IMR-90 (cell line): ENCODE measurements around the gene ERLIN1. TPM values are rescaled to one million over a fixed set of nuclear protein-coding genes. Genes with fewer than 3 reads are reported as not detected.

Source experiments
- ATAC-seq: fragments of 200-7000 bp; cut with Tn5 transposase; 2 replicates; pipeline ENCODE4 v1.9.1; 2020; ENCODE audit warnings: low read depth, mild to moderate bottlenecking, moderate library complexity
- BruUV-seq: library from RNA; stranded (reverse); fragments of 400-500 nt; replicated peaks from 2 replicates; lab custom pipeline; 2021; lab: Mats Ljungman, UMichigan
- CTCF ChIA-PET: fragments of 300-600 bp; formaldehyde crosslinking; extraction: SDS; loops from one replicate; lab custom pipeline; 2021; ENCODE audit warnings: antibody characterized with exemption; lab: Yijun Ruan, JAX
- POLR2A ChIA-PET: fragments of 300-600 bp; sonication (Branson Sonifier 250); formaldehyde crosslinking; loops from one replicate; lab custom pipeline; 2022; ENCODE audit warnings: antibody characterized with exemption; ENCODE audit not compliant: unreplicated experiment; lab: Charles Lee
- DNase-seq: peaks from one replicate; pipeline ENCODE4 v3.0.0; 2013
- H2AFZ ChIP-seq: replicated peaks from 2 replicates; pipeline ENCODE3; 2013; ENCODE audit warnings: low read length, mild to moderate bottlenecking; ENCODE audit not compliant: poor library complexity
- H2AK5ac ChIP-seq: 2 replicates; pipeline ENCODE4 v1.6.1; 2013; ENCODE audit warnings: low read depth, low read length, inconsistent platforms
- H2AK9ac ChIP-seq: replicated peaks from 2 replicates; pipeline ENCODE3; 2013; ENCODE audit warnings: mild to moderate bottlenecking, low read depth, low read length, moderate library complexity; ENCODE audit not compliant: poor library complexity
- H2BK120ac ChIP-seq: 2 replicates; pipeline ENCODE4 v1.6.1; 2013; ENCODE audit warnings: low read depth, low read length, inconsistent platforms
- H2BK15ac ChIP-seq: 3 replicates; pipeline ENCODE4 v1.6.1; 2013; ENCODE audit warnings: low read depth, low read length, inconsistent platforms
- H2BK20ac ChIP-seq: 2 replicates; pipeline ENCODE4 v1.6.1; 2013; ENCODE audit warnings: low read depth, mild to moderate bottlenecking, inconsistent platforms, low read length, moderate library complexity
- H2BK5ac ChIP-seq: 2 replicates; pipeline ENCODE4 v1.6.1; 2013; ENCODE audit warnings: mild to moderate bottlenecking, low read depth, low read length, inconsistent platforms; ENCODE audit not compliant: poor library complexity, severe bottlenecking
- H3K14ac ChIP-seq: replicated peaks from 2 replicates; pipeline ENCODE4 v1.6.1; 2013; ENCODE audit warnings: low read depth, low read length, inconsistent platforms
- H3K18ac ChIP-seq: 2 replicates; pipeline ENCODE4 v1.6.1; 2013; ENCODE audit warnings: low read depth, low read length, control low read depth
- H3K23ac ChIP-seq: 2 replicates; pipeline ENCODE4 v1.6.1; 2013; ENCODE audit warnings: low read depth, low read length, inconsistent platforms
- H3K27ac ChIP-seq: 2 replicates; pipeline ENCODE4 v1.5.1; 2013; ENCODE audit warnings: mild to moderate bottlenecking, control low read depth, low read length; ENCODE audit not compliant: insufficient read depth
- H3K27me3 ChIP-seq: 2 replicates; pipeline ENCODE4 v1.6.1; 2013; ENCODE audit warnings: low read length; ENCODE audit not compliant: control insufficient read depth, insufficient read depth
- H3K36me3 ChIP-seq: 2 replicates; pipeline ENCODE4 v1.6.1; 2013; ENCODE audit warnings: low read length, mixed read lengths; ENCODE audit not compliant: control insufficient read depth, insufficient read depth
- H3K4ac ChIP-seq: 2 replicates; pipeline ENCODE4 v1.6.1; 2013; ENCODE audit warnings: low read depth, low read length, inconsistent platforms
- H3K4me1 ChIP-seq: 2 replicates; pipeline ENCODE4 v1.6.1; 2013; ENCODE audit warnings: low read length, mixed read lengths; ENCODE audit not compliant: control insufficient read depth, insufficient read depth
- H3K4me2 ChIP-seq: 2 replicates; pipeline ENCODE4 v1.6.1; 2013; ENCODE audit warnings: low read depth, mild to moderate bottlenecking, control low read depth, low read length, moderate library complexity
- H3K4me3 ChIP-seq: 2 replicates; pipeline ENCODE4 v1.5.1; 2013; ENCODE audit warnings: low read depth, mild to moderate bottlenecking, control low read depth, low read length, moderate library complexity; ENCODE audit not compliant: insufficient read depth
- H3K56ac ChIP-seq: 2 replicates; pipeline ENCODE4 v1.6.1; 2013; ENCODE audit warnings: low read length, inconsistent platforms; ENCODE audit not compliant: insufficient read depth; ENCODE audit errors: extremely low read depth
- H3K79me1 ChIP-seq, 2 experiments: 2 replicates each; pipeline ENCODE4 v1.6.1; 2013; ENCODE audit warnings: low read length in 2 of 2, inconsistent platforms in 1 of 2, low read depth in 1 of 2
- H3K9ac ChIP-seq: 2 replicates; pipeline ENCODE4 v1.6.1; 2013; ENCODE audit warnings: low read depth, low read length, control low read depth
- H3K9me1 ChIP-seq: 2 replicates; pipeline ENCODE4 v1.6.1; 2013; ENCODE audit warnings: low read length, inconsistent platforms; ENCODE audit not compliant: insufficient read depth
- H3K9me3 ChIP-seq: 2 replicates; pipeline ENCODE4 v1.6.1; 2013; ENCODE audit warnings: low read length; ENCODE audit not compliant: control insufficient read depth, insufficient read depth
- H4K20me1 ChIP-seq: 2 replicates; pipeline ENCODE4 v1.6.1; 2013; ENCODE audit warnings: low read length, inconsistent platforms; ENCODE audit not compliant: insufficient read depth
- H4K5ac ChIP-seq: 2 replicates; pipeline ENCODE4 v1.6.1; 2013; ENCODE audit warnings: mild to moderate bottlenecking, low read depth, low read length, control low read depth
- H4K8ac ChIP-seq, 2 experiments: 2 replicates each; pipeline ENCODE4 v1.6.1; 2013; ENCODE audit warnings: low read depth in 2 of 2, low read length in 2 of 2, control low read depth in 1 of 2, inconsistent platforms in 1 of 2
- H4K91ac ChIP-seq: 2 replicates; pipeline ENCODE4 v1.6.1; 2013; ENCODE audit warnings: low read depth, low read length, inconsistent platforms; ENCODE audit not compliant: insufficient read depth
- BHLHE40 ChIP-seq: fragments of 150-350 bp; IDR thresholded peaks from 2 replicates; pipeline ENCODE4 v1.6.1; 2016; ENCODE audit warnings: mild to moderate bottlenecking, low read depth, low read length
- CEBPB ChIP-seq: IDR thresholded peaks from 2 replicates; pipeline ENCODE4 v1.6.1; 2012; ENCODE audit warnings: low read depth, low read length, improper control_type of control experiment
- CHD1 ChIP-seq: IDR thresholded peaks from 2 replicates; pipeline ENCODE4 v1.6.1; 2012; ENCODE audit warnings: low read depth, low read length, improper control_type of control experiment
- FOS ChIP-seq: fragments of 150-350 bp; IDR thresholded peaks from 2 replicates; pipeline ENCODE4 v1.6.1; 2016; ENCODE audit warnings: low read depth, low read length
- MAFK ChIP-seq: IDR thresholded peaks from 2 replicates; pipeline ENCODE4 v1.6.1; 2012; ENCODE audit warnings: low read depth, low read length, improper control_type of control experiment
- MAZ ChIP-seq: IDR thresholded peaks from 2 replicates; pipeline ENCODE4 v1.6.1; 2012; ENCODE audit warnings: low read depth, mild to moderate bottlenecking, low read length, improper control_type of control experiment, moderate library complexity, borderline replicate concordance
- MXI1 ChIP-seq: IDR thresholded peaks from 2 replicates; pipeline ENCODE4 v1.6.1; 2012; ENCODE audit warnings: low read depth, mild to moderate bottlenecking, low read length, moderate library complexity, borderline replicate concordance
- NFE2L2 ChIP-seq: fragments of 150-350 bp; IDR thresholded peaks from 2 replicates; pipeline ENCODE4 v1.6.1; 2016; ENCODE audit warnings: low read depth, mild to moderate bottlenecking, low read length
- POLR2A ChIP-seq: IDR thresholded peaks from 2 replicates; pipeline ENCODE4 v1.6.1; 2012; ENCODE audit warnings: mild to moderate bottlenecking, low read depth, low read length
- RAD21 ChIP-seq: IDR thresholded peaks from 2 replicates; pipeline ENCODE4 v1.6.1; 2012; ENCODE audit warnings: low read length, improper control_type of control experiment
- RCOR1 ChIP-seq: IDR thresholded peaks from 2 replicates; pipeline ENCODE4 v1.6.1; 2012; ENCODE audit warnings: mild to moderate bottlenecking, low read length, improper control_type of control experiment; ENCODE audit not compliant: insufficient replicate concordance
- RFX5 ChIP-seq: IDR thresholded peaks from 2 replicates; pipeline ENCODE4 v1.8.0; 2012; ENCODE audit warnings: low read depth, mild to moderate bottlenecking, low read length, moderate library complexity
- SMC3 ChIP-seq: fragments of 150-350 bp; IDR thresholded peaks from 2 replicates; pipeline ENCODE4 v1.6.1; 2016; ENCODE audit warnings: low read depth, mild to moderate bottlenecking, antibody characterized with exemption, low read length, moderate library complexity
- WGBS, 2 experiments: methylation state at CpG; one replicate each; pipeline versions ENCODE4 v1.1.5 to v1.1.7; 2013; ENCODE audit warnings: missing lambda C conversion rate in 2 of 2; ENCODE audit not compliant: insufficient read length in 1 of 2; ENCODE audit errors: extremely low coverage in 2 of 2; 5-methylcytosine and 5-hydroxymethylcytosine counted together
- dilution Hi-C: fragments of 300-500 bp; cut with HindIII; formaldehyde crosslinking; loops from one replicate; pipeline ENCODE4 v1.14.3; 2018; ENCODE audit warnings: low sequenced_read_pairs; ENCODE audit not compliant: unreplicated experiment
- in situ Hi-C: fragments of 300-500 bp; cut with MboI; formaldehyde crosslinking; loops from 3 replicates; pipeline ENCODE4 v1.14.3; 2019; ENCODE audit warnings: low sequenced_read_pairs, inconsistent platforms, mixed read lengths
- intact Hi-C: fragments of 100-400 bp; cut with micrococcal nuclease; formaldehyde crosslinking; loops from 2 replicates; pipeline ENCODE4 v1.10.0; 2022
- polyA plus RNA-seq, 3 experiments: library from polyadenylated mRNA; depleted of rRNA; stranded (reverse); fragments of >200 nt; gene quantifications; 2 replicates each; pipeline ENCODE4 v1.2.3, GENCODE V29; 2012; ENCODE audit warnings: low replicate concordance in 1 of 3
- total RNA-seq: library from RNA; depleted of rRNA; stranded (reverse); fragments of >200 nt; gene quantifications from 2 replicates; pipeline ENCODE4 v1.2.3, GENCODE V29; 2012
- TF ChIP-seq, protein P1 (sequence below): fragments of 150-350 bp; IDR thresholded peaks from 2 replicates; pipeline ENCODE4 v1.6.1; 2017; ENCODE audit warnings: mild to moderate bottlenecking, antibody characterized with exemption, low read length, low read depth
- TF ChIP-seq, protein P2 (sequence below): fragments of 150-350 bp; IDR thresholded peaks from 2 replicates; pipeline ENCODE4 v1.6.1; 2016; ENCODE audit warnings: low read depth, mild to moderate bottlenecking, low read length, moderate library complexity, borderline replicate concordance
- TF ChIP-seq, protein P3 (sequence below): conservative IDR thresholded peaks from 2 replicates; pipeline ENCODE4 v1.5.1; 2012; ENCODE audit warnings: mild to moderate bottlenecking, low read depth, low read length, improper control_type of control experiment

The ERLIN1 gene
- total and polyA plus RNA-seq, 2 of the 4 experiments (the other 2 are of a cell fraction) = 31.5 to 33.9 TPM

DNA sequence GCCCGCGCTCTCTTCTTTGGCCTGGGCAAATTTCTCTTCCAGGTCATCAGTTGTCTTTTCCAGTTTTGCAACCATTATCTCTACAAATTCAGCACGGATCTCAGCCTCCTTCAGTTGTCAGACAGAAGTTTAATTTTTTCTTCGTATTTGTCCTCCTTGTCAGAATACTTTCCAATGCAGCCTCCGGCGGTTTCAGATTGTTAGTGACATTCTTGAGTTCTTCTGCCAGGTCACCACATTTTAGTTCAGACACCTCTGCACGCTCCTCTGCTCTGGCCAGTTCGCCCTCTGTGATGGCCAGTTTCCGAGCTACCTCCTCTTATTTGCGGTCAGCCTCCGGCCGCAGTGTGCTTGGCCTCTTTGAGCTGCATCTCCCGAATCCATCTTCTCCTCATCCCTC, 71.4 kb downstream of the ERLIN1 start:
- TF ChIP-seq CEBPB = no peak
- TF ChIP-seq CHD1 = no peak
- no peak for TF ChIP-seq FOS
- no peak for TF ChIP-seq SMC3
- TF ChIP-seq, protein P1, sequence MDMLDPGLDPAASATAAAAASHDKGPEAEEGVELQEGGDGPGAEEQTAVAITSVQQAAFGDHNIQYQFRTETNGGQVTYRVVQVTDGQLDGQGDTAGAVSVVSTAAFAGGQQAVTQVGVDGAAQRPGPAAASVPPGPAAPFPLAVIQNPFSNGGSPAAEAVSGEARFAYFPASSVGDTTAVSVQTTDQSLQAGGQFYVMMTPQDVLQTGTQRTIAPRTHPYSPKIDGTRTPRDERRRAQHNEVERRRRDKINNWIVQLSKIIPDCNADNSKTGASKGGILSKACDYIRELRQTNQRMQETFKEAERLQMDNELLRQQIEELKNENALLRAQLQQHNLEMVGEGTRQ = no peak
- TF ChIP-seq, protein P2, sequence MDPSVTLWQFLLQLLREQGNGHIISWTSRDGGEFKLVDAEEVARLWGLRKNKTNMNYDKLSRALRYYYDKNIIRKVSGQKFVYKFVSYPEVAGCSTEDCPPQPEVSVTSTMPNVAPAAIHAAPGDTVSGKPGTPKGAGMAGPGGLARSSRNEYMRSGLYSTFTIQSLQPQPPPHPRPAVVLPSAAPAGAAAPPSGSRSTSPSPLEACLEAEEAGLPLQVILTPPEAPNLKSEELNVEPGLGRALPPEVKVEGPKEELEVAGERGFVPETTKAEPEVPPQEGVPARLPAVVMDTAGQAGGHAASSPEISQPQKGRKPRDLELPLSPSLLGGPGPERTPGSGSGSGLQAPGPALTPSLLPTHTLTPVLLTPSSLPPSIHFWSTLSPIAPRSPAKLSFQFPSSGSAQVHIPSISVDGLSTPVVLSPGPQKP = no peak
- no peak for TF ChIP-seq RCOR1
- TF ChIP-seq RAD21 = no peak
- TF ChIP-seq, protein P3, sequence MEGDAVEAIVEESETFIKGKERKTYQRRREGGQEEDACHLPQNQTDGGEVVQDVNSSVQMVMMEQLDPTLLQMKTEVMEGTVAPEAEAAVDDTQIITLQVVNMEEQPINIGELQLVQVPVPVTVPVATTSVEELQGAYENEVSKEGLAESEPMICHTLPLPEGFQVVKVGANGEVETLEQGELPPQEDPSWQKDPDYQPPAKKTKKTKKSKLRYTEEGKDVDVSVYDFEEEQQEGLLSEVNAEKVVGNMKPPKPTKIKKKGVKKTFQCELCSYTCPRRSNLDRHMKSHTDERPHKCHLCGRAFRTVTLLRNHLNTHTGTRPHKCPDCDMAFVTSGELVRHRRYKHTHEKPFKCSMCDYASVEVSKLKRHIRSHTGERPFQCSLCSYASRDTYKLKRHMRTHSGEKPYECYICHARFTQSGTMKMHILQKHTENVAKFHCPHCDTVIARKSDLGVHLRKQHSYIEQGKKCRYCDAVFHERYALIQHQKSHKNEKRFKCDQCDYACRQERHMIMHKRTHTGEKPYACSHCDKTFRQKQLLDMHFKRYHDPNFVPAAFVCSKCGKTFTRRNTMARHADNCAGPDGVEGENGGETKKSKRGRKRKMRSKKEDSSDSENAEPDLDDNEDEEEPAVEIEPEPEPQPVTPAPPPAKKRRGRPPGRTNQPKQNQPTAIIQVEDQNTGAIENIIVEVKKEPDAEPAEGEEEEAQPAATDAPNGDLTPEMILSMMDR = no peak
- TF ChIP-seq NFE2L2 = no peak
- TF ChIP-seq POLR2A = no peak
- no peak for TF ChIP-seq RFX5
- no peak for TF ChIP-seq MAFK
- no peak for TF ChIP-seq MAZ
- no peak for TF ChIP-seq MXI1
- no peak for TF ChIP-seq BHLHE40
- no peak overlapping the region for H4K5ac ChIP-seq
- H2BK20ac ChIP-seq = no peak overlapping the region
- dilution Hi-C loops (no loop called here), intact Hi-C loops (no loop called here), in situ Hi-C loops (no loop called here)
- H3K9me3 ChIP-seq = no peaks in the 10 kb centered on the region
- no peak overlapping the region for H2AK5ac ChIP-seq
- no peaks in the 10 kb centered on the region for H3K4me1 ChIP-seq
- H4K20me1 ChIP-seq = no peaks in the 10 kb centered on the region
- H3K4ac ChIP-seq = no peak overlapping the region
- no peaks in the 10 kb centered on the region for H3K79me1 ChIP-seq
- POLR2A ChIA-PET = no interaction called here
- H2AFZ ChIP-seq = no peak overlapping the region
- no peak overlapping the region for H2BK15ac ChIP-seq
- DNase-seq (no peak), ATAC-seq (no peak)
- H3K23ac ChIP-seq = no peak overlapping the region; the same call in 1 of the 2 replicates
- H3K9me1 ChIP-seq = no peaks in the 10 kb centered on the region
- no peak overlapping the region for H3K4me3 ChIP-seq
- no peak overlapping the region for H2BK120ac ChIP-seq
- H3K9ac ChIP-seq = no peak overlapping the region
- CTCF ChIA-PET = no interaction called here
- 82% methylated on average over 11 of the region's 13 CpGs; no CpG with 5 or more reads in 1 of the 2 experiments for WGBS, 2 experiments
- H3K4me2 ChIP-seq = no peak overlapping the region
- H3K27me3 ChIP-seq = peaks cover 29% of the 10 kb centered on the region
- H3K14ac ChIP-seq = no peak overlapping the region
- no peak overlapping the region for H3K27ac ChIP-seq
- no peak overlapping the region for H4K91ac ChIP-seq
- no peak overlapping the region for H4K8ac ChIP-seq
- no peak overlapping the region for H3K56ac ChIP-seq
- no TSS peak for BruUV-seq
- H2BK5ac ChIP-seq = no peak overlapping the region
- H2AK9ac ChIP-seq = no peak overlapping the region
- H3K18ac ChIP-seq = no peak overlapping the region
- H3K36me3 ChIP-seq = no peaks in the 10 kb centered on the region
